Measurements from ENCODE around the gene R3HDML. TPM values are rescaled to one million over a fixed set of nuclear protein-coding genes. Genes with fewer than 3 reads are reported as not detected.
A peak's percentile ranks its signal among the peaks of the same experiment; 100 is the strongest.

The R3HDML gene
- total RNA-seq, 1 experiment from 2014 or later = not detected

GRCh38 chr20:44349349-44349748, 12.5 kb downstream of the R3HDML start:
- TF ChIP-seq CTCF (IDR thresholded peaks at IDR 0.05; ENCODE audit: unreplicated experiment) = no peak
- H3K4me1 Mint-ChIP-seq (ENCODE audit: low read depth, unreplicated experiment) = peaks cover under 1% of the 10 kb centered on the region
- intact Hi-C loops (cut with micrococcal nuclease; ENCODE audit: unreplicated experiment) = no loop called here
- no TSS peak for BruUV-seq (replicated peaks)
- CTCF ChIA-PET = no interaction called here
- no peak overlapping the region for H3K27ac Mint-ChIP-seq (ENCODE audit: unreplicated experiment)
- H3K4me3 Mint-ChIP-seq (ENCODE audit: low read depth, unreplicated experiment) = no peak overlapping the region
- H3K9me3 Mint-ChIP-seq (ENCODE audit: low read depth, unreplicated experiment) = no peaks in the 10 kb centered on the region
- H3K36me3 Mint-ChIP-seq (ENCODE audit: insufficient read depth, unreplicated experiment) = no peaks in the 10 kb centered on the region
- DNase-seq = no peak
- H3K27me3 Mint-ChIP-seq (ENCODE audit: unreplicated experiment) = no peaks in the 10 kb centered on the region

GRCh38 chr20:44350567-44350966, 13.7 kb downstream of the R3HDML start:
- Mint-ChIP-seq H3K4me3 (ENCODE audit: low read depth, unreplicated experiment) (no peak overlapping the region), H3K9me3 (ENCODE audit: low read depth, unreplicated experiment) (no peaks in the 10 kb centered on the region), H3K4me1 (ENCODE audit: low read depth, unreplicated experiment) (peaks cover 13% of the 10 kb centered on the region), H3K27me3 (ENCODE audit: unreplicated experiment) (no peaks in the 10 kb centered on the region), H3K36me3 (ENCODE audit: insufficient read depth, unreplicated experiment) (peaks cover 7% of the 10 kb centered on the region), H3K27ac (ENCODE audit: unreplicated experiment) (no peak overlapping the region)
- no TSS peak for BruUV-seq (replicated peaks)
- DNase-seq = no peak
- CTCF ChIA-PET = no interaction called here
- intact Hi-C loops (cut with micrococcal nuclease; ENCODE audit: unreplicated experiment) = no loop called here
- no peak for TF ChIP-seq CTCF (IDR thresholded peaks at IDR 0.05; ENCODE audit: unreplicated experiment)

GRCh38 chr20:44354979-44355497, 18.2 kb downstream of the R3HDML start:
- Mint-ChIP-seq H3K4me1 (ENCODE audit: low read depth, unreplicated experiment) (peaks cover 35% of the 10 kb centered on the region), H3K36me3 (ENCODE audit: insufficient read depth, unreplicated experiment) (peaks cover 22% of the 10 kb centered on the region), H3K27ac (ENCODE audit: unreplicated experiment) (peak overlapping the region; percentile 97), H3K4me3 (ENCODE audit: low read depth, unreplicated experiment) (peak overlapping the region; percentile 98), H3K27me3 (ENCODE audit: unreplicated experiment) (no peaks in the 10 kb centered on the region), H3K9me3 (ENCODE audit: low read depth, unreplicated experiment) (no peaks in the 10 kb centered on the region)
- no peak for DNase-seq
- intact Hi-C loops (cut with micrococcal nuclease; ENCODE audit: unreplicated experiment) = no loop called here
- CTCF ChIA-PET = interaction anchor here (0.6 to 1.3 kb wide), 7 partner anchors 8 to 729 kb away, joined by 3 to 4 read pairs (median 3); partner anchors contain the start of genes FITM2 and TTPAL
- BruUV-seq (replicated peaks) = no TSS peak
- TF ChIP-seq CTCF (IDR thresholded peaks at IDR 0.05; ENCODE audit: unreplicated experiment) = no peak

- peak within 1 kb of the TSS; percentile 97 for H3K27ac Mint-ChIP-seq (ENCODE audit: unreplicated experiment)
- peak within 1 kb of the TSS; percentile 98 for H3K4me3 Mint-ChIP-seq (ENCODE audit: low read depth, unreplicated experiment)
- intact Hi-C loops (cut with micrococcal nuclease; ENCODE audit: unreplicated experiment) = no loop called here
- H3K36me3 Mint-ChIP-seq (ENCODE audit: insufficient read depth, unreplicated experiment) = peaks cover 22% of the 10 kb centered on the region
- H3K9me3 Mint-ChIP-seq (ENCODE audit: low read depth, unreplicated experiment) = no peaks in the 10 kb centered on the region
- peaks cover 35% of the 10 kb centered on the region for H3K4me1 Mint-ChIP-seq (ENCODE audit: low read depth, unreplicated experiment)
- peak; percentile 88 for DNase-seq
- no TSS peak for BruUV-seq (replicated peaks)
- no peak for TF ChIP-seq CTCF (IDR thresholded peaks at IDR 0.05; ENCODE audit: unreplicated experiment)
- no peaks in the 10 kb centered on the region for H3K27me3 Mint-ChIP-seq (ENCODE audit: unreplicated experiment)
- CTCF ChIA-PET = interaction anchor here (0.6 to 1.3 kb wide), 9 partner anchors 9 to 729 kb away, joined by 3 to 5 read pairs (median 3); partner anchors contain the start of gene TTPAL
These were observed 18.9 kb downstream of the R3HDML start, which contains the start of gene HNF4A for GRCh38 chr20:44355498-44356352. HNF4A (plus strand) TSS chr20:44355699; CDS start chr20:44355805, 106 bp downstream.
